Vagina (tissue), 2 donors: ENCODE results near the gene NOL6.

Source experiments
- POLR2A ChIP-seq, 2 donors: fragments of 450-650 bp; IDR thresholded peaks; one replicate each; pipeline ENCODE4 v1.6.1; 2017; ENCODE audit warnings: antibody characterized with exemption in 2 of 2, mild to moderate bottlenecking in 2 of 2, moderate library complexity in 2 of 2
- TF ChIP-seq, protein P1 (sequence below), 3 experiments: fragments of 450-650 bp in 2 of 3; fragments of 200-600 bp in 1 of 3; sonication (generic) in 1 of 3; IDR thresholded peaks; one replicate each; pipeline ENCODE4 v1.5.1; 2017 to 2019; ENCODE audit warnings: antibody characterized with exemption in 3 of 3, mild to moderate bottlenecking in 2 of 3, moderate library complexity in 2 of 3

DNA sequence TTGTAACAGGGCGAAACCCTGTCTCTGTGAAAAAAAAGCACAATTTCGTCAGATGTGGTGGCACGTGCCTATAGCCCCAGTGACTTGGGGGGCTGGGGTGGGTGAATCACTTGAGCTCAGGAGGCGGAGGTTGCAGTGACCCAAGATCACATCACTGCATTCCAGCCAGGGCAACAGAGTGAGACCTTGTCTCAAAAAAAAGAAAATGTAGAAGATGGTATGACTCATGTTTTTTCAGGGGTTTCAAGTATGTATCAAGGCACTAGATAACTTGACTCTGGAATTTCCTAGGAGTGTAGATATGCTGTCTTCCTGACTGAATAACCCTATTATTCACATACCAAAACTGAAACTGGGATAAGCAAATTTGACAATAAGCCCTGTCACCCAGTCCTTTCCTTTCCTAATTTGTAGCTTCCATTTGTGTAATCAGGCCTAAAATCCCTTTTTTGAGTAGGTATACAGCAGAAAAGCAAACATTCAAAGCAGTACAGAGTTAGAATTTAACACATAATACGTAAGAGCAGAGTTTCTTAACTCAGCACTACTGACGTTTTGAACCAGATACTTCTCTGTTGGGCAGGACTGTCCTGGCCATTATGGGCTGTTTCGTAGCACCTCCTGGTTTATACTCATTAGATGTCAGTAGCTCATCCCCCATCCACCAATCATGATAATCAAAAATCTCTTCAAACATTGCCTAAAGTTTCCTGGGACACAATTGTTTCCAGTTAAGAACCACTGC, 33.1 kb upstream of the NOL6 start:
- no peak for TF ChIP-seq POLR2A (IDR thresholded peaks at IDR 0.05)
- TF ChIP-seq, protein P1, sequence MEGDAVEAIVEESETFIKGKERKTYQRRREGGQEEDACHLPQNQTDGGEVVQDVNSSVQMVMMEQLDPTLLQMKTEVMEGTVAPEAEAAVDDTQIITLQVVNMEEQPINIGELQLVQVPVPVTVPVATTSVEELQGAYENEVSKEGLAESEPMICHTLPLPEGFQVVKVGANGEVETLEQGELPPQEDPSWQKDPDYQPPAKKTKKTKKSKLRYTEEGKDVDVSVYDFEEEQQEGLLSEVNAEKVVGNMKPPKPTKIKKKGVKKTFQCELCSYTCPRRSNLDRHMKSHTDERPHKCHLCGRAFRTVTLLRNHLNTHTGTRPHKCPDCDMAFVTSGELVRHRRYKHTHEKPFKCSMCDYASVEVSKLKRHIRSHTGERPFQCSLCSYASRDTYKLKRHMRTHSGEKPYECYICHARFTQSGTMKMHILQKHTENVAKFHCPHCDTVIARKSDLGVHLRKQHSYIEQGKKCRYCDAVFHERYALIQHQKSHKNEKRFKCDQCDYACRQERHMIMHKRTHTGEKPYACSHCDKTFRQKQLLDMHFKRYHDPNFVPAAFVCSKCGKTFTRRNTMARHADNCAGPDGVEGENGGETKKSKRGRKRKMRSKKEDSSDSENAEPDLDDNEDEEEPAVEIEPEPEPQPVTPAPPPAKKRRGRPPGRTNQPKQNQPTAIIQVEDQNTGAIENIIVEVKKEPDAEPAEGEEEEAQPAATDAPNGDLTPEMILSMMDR (IDR thresholded peaks at IDR 0.05), result no peak
